AG04450 (cell line): ENCODE results near the gene ABCC3. TPM values are rescaled to one million over a fixed set of nuclear protein-coding genes. Genes with fewer than 3 reads are reported as not detected.
A peak's percentile ranks its signal among the peaks of the same experiment; 100 is the strongest.

ENCODE experiments used
- CTCF ChIA-PET: fragments of 300-600, 350-600 bp; formaldehyde crosslinking; extraction: SDS; loops from one replicate; lab custom pipeline; 2022; ENCODE audit warnings: antibody characterized with exemption, inconsistent platforms; lab: Charles Lee
- POLR2A ChIA-PET: fragments of 350-600 bp; formaldehyde crosslinking; extraction: SDS; loops from one replicate; lab custom pipeline; 2021; ENCODE audit warnings: antibody characterized with exemption, inconsistent platforms; lab: Yijun Ruan, JAX
- DNase-seq: peaks from one replicate; pipeline ENCODE4 v3.0.0-alpha.2; 2011; ENCODE audit warnings: low read depth, low spot score
- H3K27ac ChIP-seq: one replicate; pipeline ENCODE4 v1.5.1; 2012; ENCODE audit warnings: low read depth, low read length, control low read depth
- H3K27me3 ChIP-seq: one replicate; pipeline ENCODE4 v1.6.0; 2012; ENCODE audit warnings: low read length; ENCODE audit not compliant: control insufficient read depth, insufficient read depth
- H3K4me3 ChIP-seq: 2 replicates; pipeline ENCODE4 v1.5.1; 2011; ENCODE audit warnings: mild to moderate bottlenecking, low read depth, low read length, control low read depth
- H3K9me3 ChIP-seq: 2 replicates; pipeline ENCODE4 v1.5.1; 2012; ENCODE audit warnings: low read length; ENCODE audit not compliant: control insufficient read depth, insufficient read depth
- polyA plus RNA-seq: library from polyadenylated mRNA; depleted of rRNA; stranded (reverse); fragments of >200 nt; gene quantifications from 2 replicates; pipeline ENCODE4 v1.2.3, GENCODE V29; 2011
- TF ChIP-seq, protein P1 (sequence below): IDR thresholded peaks from 2 replicates; pipeline ENCODE4 v1.5.1; 2011; ENCODE audit warnings: low read depth, low read length, control low read depth, inconsistent platforms

Gene ABCC3
- polyA plus RNA-seq, 1 experiment: 21.7 TPM

DNA sequence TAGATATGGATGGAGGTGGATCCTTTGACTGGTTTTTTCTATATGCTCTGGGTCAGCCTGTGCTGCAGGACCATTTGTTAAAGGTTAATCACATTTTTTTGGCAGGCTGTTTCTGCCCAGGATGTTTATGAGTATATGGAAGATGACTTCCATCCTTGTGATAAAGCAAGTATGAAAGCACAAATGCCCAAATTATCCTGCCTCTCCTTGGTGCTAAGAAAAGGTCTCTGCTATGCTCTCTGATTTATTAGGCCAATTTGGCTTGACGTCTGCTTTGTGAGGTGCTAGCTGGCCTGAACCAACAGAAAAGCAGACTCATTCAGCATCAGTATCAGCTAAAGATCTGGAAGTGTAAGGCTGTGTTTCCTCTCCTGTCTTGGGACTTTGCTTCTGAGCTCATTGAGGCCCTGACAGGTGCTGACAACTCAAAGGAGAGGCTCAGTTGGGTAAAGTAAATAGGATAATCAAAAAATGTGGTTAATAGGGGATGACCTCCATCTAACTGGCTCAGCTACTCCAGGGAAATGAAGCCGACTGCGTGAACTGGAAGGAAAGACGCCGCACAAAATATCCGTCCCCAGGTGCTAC, 57.9 kb downstream of the ABCC3 start:
- TF ChIP-seq, protein P1, sequence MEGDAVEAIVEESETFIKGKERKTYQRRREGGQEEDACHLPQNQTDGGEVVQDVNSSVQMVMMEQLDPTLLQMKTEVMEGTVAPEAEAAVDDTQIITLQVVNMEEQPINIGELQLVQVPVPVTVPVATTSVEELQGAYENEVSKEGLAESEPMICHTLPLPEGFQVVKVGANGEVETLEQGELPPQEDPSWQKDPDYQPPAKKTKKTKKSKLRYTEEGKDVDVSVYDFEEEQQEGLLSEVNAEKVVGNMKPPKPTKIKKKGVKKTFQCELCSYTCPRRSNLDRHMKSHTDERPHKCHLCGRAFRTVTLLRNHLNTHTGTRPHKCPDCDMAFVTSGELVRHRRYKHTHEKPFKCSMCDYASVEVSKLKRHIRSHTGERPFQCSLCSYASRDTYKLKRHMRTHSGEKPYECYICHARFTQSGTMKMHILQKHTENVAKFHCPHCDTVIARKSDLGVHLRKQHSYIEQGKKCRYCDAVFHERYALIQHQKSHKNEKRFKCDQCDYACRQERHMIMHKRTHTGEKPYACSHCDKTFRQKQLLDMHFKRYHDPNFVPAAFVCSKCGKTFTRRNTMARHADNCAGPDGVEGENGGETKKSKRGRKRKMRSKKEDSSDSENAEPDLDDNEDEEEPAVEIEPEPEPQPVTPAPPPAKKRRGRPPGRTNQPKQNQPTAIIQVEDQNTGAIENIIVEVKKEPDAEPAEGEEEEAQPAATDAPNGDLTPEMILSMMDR: no peak
- Histone ChIP-seq H3K9me3 (no peaks in the 10 kb centered on the region; the same call in 1 of the 2 replicates), H3K4me3 (no peak overlapping the region), H3K27ac (peak overlapping the region; percentile 68), H3K27me3 (no peaks in the 10 kb centered on the region)
- CTCF ChIA-PET: interaction anchor here (0.5 to 8.4 kb wide), 4 partner anchors 11 to 143 kb away, joined by 3 to 192 read pairs (median 4); partner anchors contain the start of gene SPATA20
- DNase-seq: no peak
- POLR2A ChIA-PET: interaction anchor here (1.1 to 2.3 kb wide), 2 partner anchors 32 to 53 kb away, joined by 3 to 6 read pairs; no protein-coding TSS in a partner anchor

DNA sequence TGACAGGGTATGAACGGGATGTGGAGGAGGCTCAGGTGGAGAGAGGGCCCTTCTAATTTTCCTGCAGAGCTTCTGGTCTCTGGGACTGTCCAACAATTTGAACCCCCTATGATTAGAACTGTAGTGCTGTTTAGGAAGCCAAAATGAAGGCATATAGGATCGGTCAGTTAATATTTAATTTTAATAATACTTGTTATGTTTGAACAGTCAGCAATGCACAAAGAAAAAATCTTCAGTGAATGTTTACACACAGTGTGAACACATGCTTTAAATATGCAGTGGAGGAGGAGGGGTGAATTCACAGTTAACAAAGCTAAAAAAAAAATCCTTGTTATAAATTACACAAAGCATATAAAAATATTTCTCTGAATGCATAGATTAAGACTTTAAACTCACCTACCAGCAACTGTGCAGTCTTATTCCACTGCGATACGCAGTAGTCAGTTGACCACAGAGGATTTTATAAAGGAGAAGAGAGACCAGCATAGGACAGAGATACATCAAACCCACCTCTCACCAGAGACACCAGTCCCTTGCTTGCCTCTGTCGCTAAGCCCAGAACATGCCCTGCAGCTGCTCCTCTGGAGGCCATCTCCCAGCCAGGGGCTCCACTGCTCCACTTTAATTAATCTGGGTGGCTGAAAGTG, 58.5 kb downstream of the ABCC3 start:
- DNase-seq: no peak
- H3K27ac ChIP-seq: peak overlapping the region; percentile 77
- POLR2A ChIA-PET: interaction anchor here (1.1 to 2.3 kb wide), 2 partner anchors 33 to 54 kb away, joined by 3 to 6 read pairs; no protein-coding TSS in a partner anchor

GRCh38 chr17:50696365-50696879, 61.7 kb downstream of the ABCC3 start:
- DNase-seq: no peak
- TF ChIP-seq, protein P1: no peak
- CTCF ChIA-PET: interaction anchor here (0.6 to 8.4 kb wide), 6 partner anchors 9 to 146 kb away, joined by 6 to 192 read pairs (median 18); partner anchors contain the start of gene SPATA20
- H3K27ac ChIP-seq: no peak overlapping the region
- no peaks in the 10 kb centered on the region for H3K27me3 ChIP-seq
- POLR2A ChIA-PET: interaction anchor here (1.3 kb wide), 1 partner anchor 146 kb away, joined by 4 read pairs; no protein-coding TSS in a partner anchor
- H3K4me3 ChIP-seq: no peak overlapping the region
- H3K9me3 ChIP-seq: no peaks in the 10 kb centered on the region

More for the DNA sequence above, 58.5 kb downstream of the ABCC3 start:
- CTCF ChIA-PET: interaction anchor here (0.8 to 8.4 kb wide), 3 partner anchors 56 to 143 kb away, joined by 3 to 192 read pairs (median 5); partner anchors contain the start of gene SPATA20
- Histone ChIP-seq H3K27me3 (no peaks in the 10 kb centered on the region), H3K4me3 (no peak overlapping the region), H3K9me3 (no peaks in the 10 kb centered on the region)
- TF ChIP-seq, protein P1: no peak

DNA sequence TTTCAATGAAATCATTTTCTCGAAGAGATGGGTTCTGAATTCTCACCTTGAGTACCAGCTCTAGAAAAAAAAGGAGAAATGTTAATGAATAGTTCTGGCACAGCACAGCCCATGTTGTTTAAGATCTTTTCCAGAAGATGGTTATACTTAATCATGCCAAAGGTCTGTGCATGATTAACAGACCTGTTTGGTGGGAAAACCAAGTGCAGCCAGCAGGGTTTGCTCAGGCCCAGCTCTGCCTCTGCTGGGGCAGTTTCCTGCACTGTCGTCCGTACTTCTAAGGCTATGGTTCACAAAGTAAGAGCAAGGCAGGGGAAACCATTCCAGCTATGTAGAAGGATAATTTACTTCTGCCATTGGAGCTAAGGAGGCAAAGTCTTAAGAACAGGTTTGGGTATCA, 62.4 kb downstream of the ABCC3 start:
- ChIA-PET CTCF (interaction anchor here (0.6 to 8.4 kb wide), 4 partner anchors 8 to 147 kb away, joined by 4 to 192 read pairs (median 30); partner anchors contain the start of gene SPATA20), POLR2A (no interaction called here)
- Histone ChIP-seq H3K27ac (no peak overlapping the region), H3K4me3 (no peak overlapping the region), H3K27me3 (no peaks in the 10 kb centered on the region), H3K9me3 (no peaks in the 10 kb centered on the region)
- TF ChIP-seq, protein P1: no peak
- no peak for DNase-seq
